Common myeloid progenitor, CD34-positive (primary cell): ENCODE measurements around the gene ARHGEF18.
"Not testable (repeated sequence)": the region's sequence is repeated elsewhere in the genome, so short reads cannot be mapped to it uniquely, and the experiment has no call there.

ENCODE experiments used
- CTCF ChIA-PET: fragments of 350-600 bp; sonication (Branson Sonifier 250); formaldehyde crosslinking; loops from one replicate; lab custom pipeline; 2021; ENCODE audit warnings: antibody characterized with exemption; lab: Charles Lee
- POLR2A ChIA-PET: fragments of 350-600 bp; sonication (Branson Sonifier 250); formaldehyde crosslinking; loops from one replicate; lab custom pipeline; 2021; ENCODE audit warnings: antibody characterized with exemption; lab: Charles Lee
- DNase-seq, 3 donors: peaks; one replicate each; pipeline versions ENCODE4 v3.0.0 to v3.0.0-alpha.2; 2013
- H3K27ac ChIP-seq, 2 experiments: 1 replicate in 1 of 2; 2 replicates in 1 of 2; pipeline ENCODE4 v1.7.0; 2013; ENCODE audit warnings: inconsistent platforms in 2 of 2, low read length in 2 of 2, mild to moderate bottlenecking in 2 of 2, low read depth in 1 of 2, moderate library complexity in 1 of 2; ENCODE audit not compliant: severe bottlenecking in 2 of 2, insufficient read depth in 1 of 2, poor library complexity in 1 of 2
- H3K27me3 ChIP-seq, 5 experiments: replicated peaks in 2 of 5; 1 replicate in 3 of 5; 2 replicates in 2 of 5; pipeline versions ENCODE4 v1.6.1 to v1.7.0; 2013; ENCODE audit warnings: low read length in 4 of 5, mild to moderate bottlenecking in 2 of 5, moderate library complexity in 2 of 5, inconsistent platforms in 1 of 5; ENCODE audit not compliant: insufficient read depth in 5 of 5, control insufficient read depth in 4 of 5
- H3K36me3 ChIP-seq, 4 experiments: 1 replicate in 2 of 4; 2 replicates in 2 of 4; pipeline versions ENCODE4 v1.6.1 to v1.7.0; 2013; ENCODE audit warnings: low read length in 3 of 4, control low read depth in 1 of 4, mild to moderate bottlenecking in 1 of 4; ENCODE audit not compliant: control insufficient read depth in 4 of 4, insufficient read depth in 4 of 4
- H3K4me1 ChIP-seq, 4 experiments: 1 replicate in 3 of 4; 2 replicates in 1 of 4; pipeline versions ENCODE4 v1.6.1 to v1.7.1; 2013; ENCODE audit warnings: low read length in 3 of 4, mild to moderate bottlenecking in 3 of 4, control low read depth in 1 of 4, inconsistent platforms in 1 of 4, moderate library complexity in 1 of 4; ENCODE audit not compliant: control insufficient read depth in 4 of 4, insufficient read depth in 4 of 4; ENCODE audit errors: control extremely low read depth in 1 of 4
- H3K4me3 ChIP-seq, 7 experiments: 1 replicate in 4 of 7; 2 replicates in 3 of 7; pipeline versions ENCODE4 v1.5.1 to v1.7.0; 2013; ENCODE audit warnings: mild to moderate bottlenecking in 7 of 7, low read length in 6 of 7, moderate library complexity in 6 of 7, inconsistent platforms in 2 of 7, low read depth in 2 of 7, control low read depth in 1 of 7; ENCODE audit not compliant: insufficient read depth in 4 of 7, control insufficient read depth in 1 of 7; ENCODE audit errors: extremely low read depth in 1 of 7
- H3K9me3 ChIP-seq, 5 experiments: 1 replicate in 4 of 5; 2 replicates in 1 of 5; pipeline versions ENCODE4 v1.6.1 to v1.7.1; 2013; ENCODE audit warnings: low read length in 4 of 5, mild to moderate bottlenecking in 2 of 5, inconsistent platforms in 1 of 5, low read depth in 1 of 5, moderate library complexity in 1 of 5; ENCODE audit not compliant: control insufficient read depth in 4 of 5, insufficient read depth in 2 of 5; ENCODE audit errors: control extremely low read depth in 1 of 5
- WGBS: methylation state at CpG from one replicate; pipeline ENCODE4 v1.1.5; 2013; ENCODE audit not compliant: insufficient coverage; 5-methylcytosine and 5-hydroxymethylcytosine counted together

Gene ARHGEF18

DNA sequence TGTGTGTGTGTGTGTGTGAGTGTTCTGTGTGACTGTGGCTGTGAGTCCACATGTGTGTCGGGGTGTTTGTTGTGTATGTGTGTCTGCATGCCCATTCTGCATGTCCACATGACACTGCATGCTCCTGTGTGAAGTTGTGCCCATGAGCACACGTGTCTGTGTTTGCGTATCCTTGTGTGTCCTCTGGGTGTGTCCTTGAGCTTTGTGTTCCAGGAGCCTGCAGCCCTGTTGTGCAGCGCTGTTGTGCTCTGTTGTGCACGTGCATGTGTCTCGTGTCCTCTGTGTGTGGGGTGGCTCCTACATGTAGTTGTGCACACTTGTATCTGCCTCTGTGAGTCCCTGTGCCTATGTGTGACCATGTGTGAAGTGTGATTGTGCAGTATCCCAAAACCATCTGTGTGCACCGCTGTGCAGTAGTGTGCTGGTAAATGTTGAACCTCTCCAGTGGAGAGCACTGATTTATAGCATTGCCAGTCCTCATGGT, 2.2 kb upstream of the ARHGEF18 start:
- no peaks in the 10 kb centered on the region for H3K36me3 ChIP-seq
- H3K4me1 ChIP-seq, result peaks cover 10 to 61% (median 35%) of the 10 kb centered on the region in 4 experiments
- H3K9me3 ChIP-seq, result peaks cover 0 to 4% (median 1%) of the 10 kb centered on the region in 5 experiments
- H3K27ac ChIP-seq, result no peak overlapping the region
- 96% methylated on average over 5 of the region's 7 CpGs for WGBS
- H3K27me3 ChIP-seq, result no peaks in the 10 kb centered on the region
- no peak for DNase-seq
- ChIA-PET POLR2A (no interaction called here), CTCF (interaction anchor here (0.6 to 1.2 kb wide), 2 partner anchors 10 to 310 kb away, joined by 3 read pairs; no protein-coding TSS in a partner anchor)
- no peak overlapping the region for H3K4me3 ChIP-seq

DNA sequence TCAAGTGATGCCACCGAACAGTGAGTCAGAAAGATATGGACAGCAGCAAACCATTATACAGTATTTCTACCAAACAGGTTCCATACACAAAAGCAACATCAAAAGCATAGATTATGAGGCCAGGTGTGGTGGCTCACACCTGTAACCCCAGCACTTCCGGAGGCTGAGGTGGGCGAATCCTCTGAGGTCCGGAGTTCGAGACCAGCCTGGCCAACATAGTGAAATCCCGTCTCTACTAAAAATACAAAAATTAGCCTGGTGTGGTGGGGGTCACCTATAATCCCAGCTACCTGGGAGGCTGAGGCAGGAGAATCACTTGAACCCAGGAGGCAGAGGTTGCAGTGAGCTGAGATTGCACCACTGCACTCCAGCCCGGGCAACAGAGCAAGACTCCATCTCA, 1.7 kb upstream of the ARHGEF18 start:
- H3K27ac ChIP-seq, H3K27me3 ChIP-seq, H3K9me3 ChIP-seq, POLR2A ChIA-PET, H3K4me3 ChIP-seq, DNase-seq, H3K36me3 ChIP-seq: not testable (repeated sequence)
- 80% methylated on average over 1 of the region's 7 CpGs for WGBS
- peaks cover 10 to 61% (median 35%) of the 10 kb centered on the region in 4 experiments for H3K4me1 ChIP-seq
- CTCF ChIA-PET, result interaction anchor here (0.6 to 1.2 kb wide), 2 partner anchors 10 to 310 kb away, joined by 3 read pairs; no protein-coding TSS in a partner anchor

DNA sequence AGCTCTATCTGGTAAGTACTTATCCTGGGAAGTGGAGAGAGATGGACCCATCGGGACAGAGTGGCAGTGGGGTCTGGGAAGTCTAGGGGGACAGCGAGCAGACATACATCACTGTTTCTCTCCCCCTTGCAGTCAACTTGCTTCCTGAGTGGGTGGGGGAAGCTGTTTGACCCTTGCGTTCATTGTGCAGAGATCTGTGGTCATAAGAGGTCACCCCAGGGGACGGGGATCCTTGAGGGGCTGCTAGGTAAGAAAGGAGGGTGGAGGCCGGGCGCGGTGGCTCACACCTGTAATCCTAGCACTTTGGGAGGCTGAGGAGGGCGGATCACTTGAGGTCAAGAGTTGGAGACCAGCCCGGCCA, 474 bp downstream of the ARHGEF18 start:
- Histone ChIP-seq H3K4me3 (peak overlapping the region; percentile 8 to 72 (median 52)), H3K27me3 (no peaks in the 10 kb centered on the region), H3K4me1 (peaks cover 10 to 58% (median 35%) of the 10 kb centered on the region in 4 experiments), H3K9me3 (peaks cover 0 to 10% (median 6%) of the 10 kb centered on the region in 5 experiments), H3K27ac (peak overlapping the region in 1 of 2 experiments; percentile 57), H3K36me3 (peaks cover 0 to 9% (median 0%) of the 10 kb centered on the region in 4 experiments)
- WGBS, result 20% methylated on average over 1 of the region's 9 CpGs
- ChIA-PET CTCF (interaction anchor here (0.7 to 2.1 kb wide), 5 partner anchors 8 to 166 kb away, joined by 3 to 8 read pairs (median 3); no protein-coding TSS in a partner anchor), POLR2A (interaction anchor here (0.6 kb wide), 2 partner anchors 23 to 28 kb away, joined by 3 to 6 read pairs; no protein-coding TSS in a partner anchor)
- DNase-seq, result no peak

DNA sequence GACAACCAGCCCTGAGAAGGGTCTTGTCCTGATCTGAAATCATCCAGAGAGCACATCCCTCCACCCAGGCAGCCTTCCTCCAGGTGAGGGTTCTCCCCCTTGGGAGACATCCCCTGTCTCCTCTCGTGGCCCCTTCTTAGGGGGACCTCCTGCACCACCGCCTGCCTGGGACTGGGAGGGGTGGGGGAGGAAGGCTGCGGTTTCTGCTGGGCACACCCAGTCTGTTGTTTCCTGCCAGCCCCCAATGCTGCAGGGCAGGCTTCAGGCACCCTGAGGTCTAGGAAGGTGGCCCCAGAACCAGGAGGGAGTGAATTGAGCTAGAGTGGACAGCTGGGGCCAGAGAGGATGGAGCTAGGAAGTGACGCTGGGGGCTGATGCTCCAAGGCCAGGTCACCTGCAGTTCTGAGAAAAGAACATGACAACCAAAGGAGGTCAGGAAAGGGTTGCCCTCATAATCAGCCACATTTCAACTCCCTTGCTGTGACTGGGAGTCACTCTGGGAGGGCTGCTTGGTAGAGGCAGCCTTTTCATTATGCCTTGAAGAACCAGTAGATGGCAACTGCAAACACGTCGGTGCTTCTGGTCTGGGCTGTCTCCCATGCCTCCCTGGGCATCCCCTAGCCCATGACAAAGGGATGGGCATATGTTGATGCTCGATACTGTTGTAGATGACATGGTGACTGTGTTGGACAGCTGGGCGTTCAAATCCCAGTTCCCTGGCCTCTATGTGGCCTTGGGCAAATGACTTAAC, 1.4 kb downstream of the ARHGEF18 start:
- peak overlapping the region in 6 of 7 experiments; percentile 44 to 72 (median 58) for H3K4me3 ChIP-seq

DNA sequence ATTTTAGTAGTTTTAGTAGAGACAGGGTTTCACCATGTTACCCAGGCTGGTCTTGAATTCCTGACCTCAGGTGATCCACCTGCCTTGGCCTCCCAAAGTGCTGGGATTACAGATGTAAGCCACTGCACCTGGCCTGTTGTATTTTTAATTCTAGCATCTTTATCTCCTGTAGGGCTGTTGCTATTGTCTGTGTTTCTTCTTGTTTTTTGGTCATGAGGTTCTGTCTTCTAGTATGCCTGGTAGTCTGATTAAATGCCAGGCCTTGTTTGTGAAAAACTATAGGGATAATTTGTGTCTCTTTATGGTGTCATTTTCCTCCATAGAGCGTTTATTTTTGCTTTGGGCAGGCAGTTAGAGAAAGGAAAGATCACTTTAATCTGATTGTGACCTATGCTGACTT, 3.1 kb downstream of the ARHGEF18 start:
- peaks cover 0 to 10% (median 6%) of the 10 kb centered on the region in 5 experiments for H3K9me3 ChIP-seq
- WGBS, result 100% methylated on average over 1 of the region's 1 CpG
- CTCF ChIA-PET, result interaction anchor here (0.7 kb wide), 1 partner anchor 238 kb away, joined by 3 read pairs; no protein-coding TSS in a partner anchor
- H3K4me1 ChIP-seq, result peaks cover 7 to 36% (median 29%) of the 10 kb centered on the region in 4 experiments
- no peak for DNase-seq
- peaks cover 0 to 28% (median 4%) of the 10 kb centered on the region in 4 experiments for H3K36me3 ChIP-seq
- POLR2A ChIA-PET, result no interaction called here
- H3K27me3 ChIP-seq, result no peaks in the 10 kb centered on the region
- H3K4me3 ChIP-seq, result no peak overlapping the region
- no peak overlapping the region for H3K27ac ChIP-seq

More for the DNA sequence above, 1.4 kb downstream of the ARHGEF18 start:
- no peaks in the 10 kb centered on the region for H3K27me3 ChIP-seq
- POLR2A ChIA-PET, result no interaction called here
- CTCF ChIA-PET, result interaction anchor here (0.7 to 2.1 kb wide), 6 partner anchors 9 to 128 kb away, joined by 3 to 8 read pairs (median 3); no protein-coding TSS in a partner anchor
- peak in 2 of 3 donors; percentile 76 to 84 for DNase-seq
- H3K4me1 ChIP-seq, result peaks cover 7 to 52% (median 33%) of the 10 kb centered on the region in 4 experiments
- 93% methylated on average over 2 of the region's 8 CpGs for WGBS
- peak overlapping the region in 1 of 2 experiments; percentile 57 for H3K27ac ChIP-seq
- peaks cover 0 to 10% (median 6%) of the 10 kb centered on the region in 5 experiments for H3K9me3 ChIP-seq
- H3K36me3 ChIP-seq, result peaks cover 0 to 11% (median 0%) of the 10 kb centered on the region in 4 experiments

DNA sequence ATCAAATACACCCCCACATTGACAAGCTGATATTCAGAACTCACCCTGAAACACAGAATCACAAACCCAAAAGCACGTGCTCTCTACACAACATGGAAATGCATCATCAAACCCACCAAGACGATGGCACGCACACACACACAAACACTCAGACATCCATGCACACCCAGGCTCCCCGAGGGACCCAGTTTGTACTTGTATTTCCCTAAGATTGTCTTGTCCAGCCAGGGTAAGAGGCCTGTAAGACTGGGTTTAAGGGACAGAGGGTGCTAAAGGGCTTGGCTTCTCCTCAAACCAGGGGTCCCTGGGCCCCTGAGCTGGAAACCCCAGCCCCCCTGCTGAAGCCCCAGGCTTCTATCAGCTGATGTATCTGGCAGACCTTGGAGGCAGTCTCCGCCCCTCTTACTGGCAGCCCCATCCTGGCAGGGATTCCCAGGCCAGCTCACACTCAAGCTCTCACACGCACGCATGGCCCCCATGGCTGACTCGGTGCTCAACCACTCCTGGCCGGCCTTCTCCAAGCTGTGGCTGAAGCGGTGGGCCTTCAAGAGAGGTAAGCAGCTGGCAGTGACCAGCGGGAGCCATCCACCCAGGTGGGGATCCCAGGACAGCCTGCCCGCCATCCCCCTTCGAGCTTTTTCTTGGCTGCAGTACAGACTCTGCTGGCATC, 6.5 kb downstream of the ARHGEF18 start:
- Histone ChIP-seq H3K27me3 (no peaks in the 10 kb centered on the region), H3K27ac (no peak overlapping the region), H3K36me3 (peaks cover 0 to 48% (median 4%) of the 10 kb centered on the region in 4 experiments), H3K4me1 (peaks cover 0 to 7% (median 3%) of the 10 kb centered on the region in 4 experiments), H3K4me3 (no peak overlapping the region), H3K9me3 (peaks cover 0 to 9% (median 6%) of the 10 kb centered on the region in 5 experiments)
- CTCF ChIA-PET, result interaction anchor here (0.6 to 2.0 kb wide), 8 partner anchors 12 to 466 kb away, joined by 3 to 12 read pairs (median 4); no protein-coding TSS in a partner anchor
- POLR2A ChIA-PET, result no interaction called here
- no peak for DNase-seq
- 98% methylated on average over 12 of the region's 13 CpGs for WGBS
